Hematopoietic multipotent progenitor cell treated with erythropoietin and hydrocortisone succinate and interleukin-3 and kit ligand, for 6 days (in vitro differentiated cells): Measurements from ENCODE around the gene PLCD3.
A peak's percentile ranks its signal among the peaks of the same experiment; 100 is the strongest.

Source experiments
- DNase-seq: peaks from one replicate; pipeline ENCODE4 v3.0.0-alpha.2; 2015

Gene PLCD3

GRCh38 chr17:45149669-45150664, 17.7 kb upstream of the PLCD3 start:
- peak; percentile 67 for DNase-seq

GRCh38 chr17:45149037-45149668, 16.8 kb upstream of the PLCD3 start:
- DNase-seq: peak; percentile 89

- peak; percentile 100 for DNase-seq
Measured at GRCh38 chr17:45148183-45149036, 16.1 kb upstream of the PLCD3 start, which contains the start of gene HEXIM1. Gene HEXIM1 (plus strand): TSS chr17:45148475. CDS start chr17:45149191, 716 bp downstream.

- peak; percentile 97 for DNase-seq
Measured at GRCh38 chr17:45147581-45148182, 15.4 kb upstream of the PLCD3 start.

- peak; percentile 90 for DNase-seq
Measured at GRCh38 chr17:45146890-45147580, 14.7 kb upstream of the PLCD3 start.

- DNase-seq: no peak
Measured at GRCh38 chr17:45146592-45146889, 14.2 kb upstream of the PLCD3 start.

GRCh38 chr17:45146166-45146565, 13.9 kb upstream of the PLCD3 start:
- DNase-seq: no peak

GRCh38 chr17:45145035-45145389, 12.7 kb upstream of the PLCD3 start:
- peak; percentile 28 for DNase-seq

GRCh38 chr17:45144199-45145034, 12.1 kb upstream of the PLCD3 start:
- DNase-seq: peak; percentile 79

- peak; percentile 52 for DNase-seq
Measured at GRCh38 chr17:45143767-45144198, 11.5 kb upstream of the PLCD3 start.

- DNase-seq: no peak
Measured at GRCh38 chr17:45143094-45143670, 10.9 kb upstream of the PLCD3 start.

GRCh38 chr17:45139533-45139920, 7.2 kb upstream of the PLCD3 start:
- DNase-seq: no peak

GRCh38 chr17:45138911-45139532, 6.7 kb upstream of the PLCD3 start:
- no peak for DNase-seq

GRCh38 chr17:45137561-45138305, 5.4 kb upstream of the PLCD3 start:
- DNase-seq: no peak

GRCh38 chr17:45136846-45137560, 4.7 kb upstream of the PLCD3 start:
- no peak for DNase-seq

GRCh38 chr17:45135978-45136791, 3.9 kb upstream of the PLCD3 start:
- DNase-seq: peak; percentile 31

GRCh38 chr17:45135192-45135977, 3.1 kb upstream of the PLCD3 start, which contains the start of gene ACBD4:
Gene ACBD4 (plus strand): TSS chr17:45135687. CDS start chr17:45136145, 458 bp downstream.
- DNase-seq: peak; percentile 99
